Neural crest cell (in vitro differentiated cells): Measurements from ENCODE around the gene CCR9. TPM values are rescaled to one million over a fixed set of nuclear protein-coding genes. Genes with fewer than 3 reads are reported as not detected.

ENCODE experiments used
- DNase-seq: peaks from one replicate; pipeline ENCODE4 v3.0.0; 2021; ENCODE audit warnings: low read depth, mixed read lengths, low spot score
- H3K27ac Mint-ChIP-seq: one replicate; pipeline ENCODE4 v1.8.0; 2021; ENCODE audit warnings: mild to moderate bottlenecking, mixed read lengths; ENCODE audit not compliant: unreplicated experiment
- H3K27me3 Mint-ChIP-seq: 2 replicates; pipeline ENCODE4 v1.8.0; 2021; ENCODE audit warnings: low read depth, mild to moderate bottlenecking, mixed read lengths
- H3K36me3 Mint-ChIP-seq: 2 replicates; pipeline ENCODE4 v1.8.0; 2021; ENCODE audit warnings: low read depth, mild to moderate bottlenecking, mixed read lengths
- H3K4me1 Mint-ChIP-seq: 2 replicates; pipeline ENCODE4 v1.8.0; 2021; ENCODE audit warnings: mixed read lengths
- H3K4me3 Mint-ChIP-seq: one replicate; pipeline ENCODE4 v1.8.0; 2021; ENCODE audit warnings: mild to moderate bottlenecking, mixed read lengths
- H3K9me3 Mint-ChIP-seq: 2 replicates; pipeline ENCODE4 v1.8.0; 2021; ENCODE audit warnings: mixed read lengths
- CTCF ChIP-seq: fragments of 200-600 bp; sonication (generic); conservative IDR thresholded peaks from 2 replicates; pipeline ENCODE4 v1.5.0; 2021; ENCODE audit warnings: antibody characterized with exemption, mild to moderate bottlenecking
- total RNA-seq: library from RNA; stranded (reverse); gene quantifications from 2 replicates; pipeline ENCODE4 v1.2.1, GENCODE V29; 2021

The CCR9 gene
- total RNA-seq, 1 donor from 2014 or later: not detected

- Mint-ChIP-seq H3K9me3 (no peaks in the 10 kb centered on the region), H3K27me3 (no peaks in the 10 kb centered on the region), H3K27ac (no peak overlapping the region), H3K36me3 (peaks cover 13% of the 10 kb centered on the region), H3K4me3 (no peak overlapping the region), H3K4me1 (no peaks in the 10 kb centered on the region)
- no peak for DNase-seq
- TF ChIP-seq CTCF: no peak
Measured at GRCh38 chr3:45952456-45952855, 66.1 kb downstream of the CCR9 start.

Other genes with a start within 250 kb of the CCR9 start
- 44.1 and 45.7 TPM in 2 replicates for gene SACM1L, start 197.1 kb upstream of the CCR9 start, total RNA-seq
- not detected in 2 replicates for gene SLC6A20, start 90.0 kb upstream of the CCR9 start, total RNA-seq
- gene LZTFL1, start 44.4 kb upstream of the CCR9 start, total RNA-seq: 17.6 and 21.9 TPM in 2 replicates
- not detected in 2 replicates for gene CXCR6, start 56.9 kb downstream of the CCR9 start, total RNA-seq
- gene FYCO1, start 109.3 kb downstream of the CCR9 start, total RNA-seq: 9.7 and 10.4 TPM in 2 replicates
- gene XCR1, start 140.9 kb downstream of the CCR9 start, total RNA-seq: not detected in 2 replicates